ENCODE measurements around the gene GABRB1. TPM values are rescaled to one million over a fixed set of nuclear protein-coding genes. Genes with fewer than 3 reads are reported as not detected.

GABRB1 gene
- polyA plus RNA-seq, 3 donors = not detected

DNA sequence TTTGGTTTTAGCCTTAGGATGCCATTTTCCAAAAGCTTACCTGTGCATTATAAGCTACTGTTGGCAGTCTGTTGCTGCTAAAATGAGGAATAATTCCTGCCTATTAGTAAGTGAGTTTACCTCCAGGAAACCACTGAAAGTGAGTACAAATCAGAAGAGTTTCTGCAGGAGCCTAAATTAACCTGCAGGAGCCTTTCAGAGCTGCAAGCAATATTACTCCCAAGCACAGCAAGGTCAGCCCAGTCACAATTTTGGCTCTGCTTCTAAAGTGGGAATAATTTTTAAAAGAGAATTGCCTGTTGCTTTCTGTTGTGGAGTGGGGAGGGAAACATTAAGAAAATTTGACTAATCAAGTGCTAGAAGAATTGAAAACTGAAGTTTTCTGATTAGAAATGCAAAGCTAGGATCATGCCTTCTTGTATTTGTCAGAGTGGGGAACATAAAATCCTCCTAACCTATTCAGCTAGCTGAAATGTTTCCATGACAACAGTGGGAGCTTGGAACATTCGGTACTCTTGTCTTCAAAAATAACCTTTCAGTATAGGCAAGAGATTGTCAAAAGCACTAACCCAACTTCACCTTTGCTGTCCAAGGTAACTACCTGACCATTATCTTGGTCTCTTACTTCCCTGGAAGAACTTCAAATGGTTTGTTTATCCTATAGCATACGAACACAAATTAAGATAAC, 239.0 kb downstream of the GABRB1 start:
- H3K9me3 Mint-ChIP-seq = peaks cover 0 to 2% (median 0%) of the 10 kb centered on the region in 7 donors
- intact Hi-C loops (cut with micrococcal nuclease) = no loop called here
- no peak for TF ChIP-seq CTCF (IDR thresholded peaks at IDR 0.05)
- H4K20me1 ChIP-seq (ENCODE audit: insufficient read depth, low read length) = no peaks in the 10 kb centered on the region
- no peaks in the 10 kb centered on the region for H3K4me1 Mint-ChIP-seq
- 60% methylated on average over 1 of the region's 2 CpGs for WGBS (ENCODE audit: insufficient coverage)
- DNase-seq = no peak
- H3K36me3 ChIP-seq (replicated peaks in 1 of 2; ENCODE audit: control insufficient read depth in 1 of 2, insufficient read depth in 2 of 2, low read length in 2 of 2) = no peaks in the 10 kb centered on the region
- H3K9me3 ChIP-seq (replicated peaks in 1 of 2; ENCODE audit: control insufficient read depth in 1 of 2, insufficient read depth in 1 of 2, low read length in 2 of 2) = no peaks in the 10 kb centered on the region
- H3K79me2 ChIP-seq (ENCODE audit: insufficient read depth, low read length) = no peaks in the 10 kb centered on the region
- no peaks in the 10 kb centered on the region for H3K36me3 Mint-ChIP-seq
- H3K4me3 Mint-ChIP-seq = no peak overlapping the region
- H3K27ac ChIP-seq (ENCODE audit: low read depth in 1 of 2, low read length in 2 of 2) = no peak overlapping the region
- peaks cover 0 to 2% (median 2%) of the 10 kb centered on the region in 3 donors for H3K27me3 Mint-ChIP-seq (ENCODE audit: low read depth in 3 of 3)
- no peak overlapping the region for H3K27ac Mint-ChIP-seq
- H3K9ac ChIP-seq (ENCODE audit: insufficient read depth, low read length, poor library complexity, severe bottlenecking) = no peak overlapping the region
- H3K27me3 ChIP-seq (ENCODE audit: control insufficient read depth in 2 of 2, insufficient read depth in 2 of 2, low read length in 2 of 2) = no peaks in the 10 kb centered on the region
- H3K4me2 ChIP-seq (replicated peaks; ENCODE audit: extremely low read depth, low read length, poor library complexity, severe bottlenecking) = no peak overlapping the region
- no peak overlapping the region for H2AFZ ChIP-seq (ENCODE audit: insufficient read depth, low read depth, low read length, poor library complexity, severe bottlenecking)
- H3K4me1 ChIP-seq (ENCODE audit: control insufficient read depth in 1 of 2, insufficient read depth in 2 of 2, low read length in 2 of 2) = no peaks in the 10 kb centered on the region
- no peak overlapping the region for H3K4me3 ChIP-seq (replicated peaks in 1 of 3; ENCODE audit: low read depth in 2 of 3, low read length in 3 of 3)

DNA sequence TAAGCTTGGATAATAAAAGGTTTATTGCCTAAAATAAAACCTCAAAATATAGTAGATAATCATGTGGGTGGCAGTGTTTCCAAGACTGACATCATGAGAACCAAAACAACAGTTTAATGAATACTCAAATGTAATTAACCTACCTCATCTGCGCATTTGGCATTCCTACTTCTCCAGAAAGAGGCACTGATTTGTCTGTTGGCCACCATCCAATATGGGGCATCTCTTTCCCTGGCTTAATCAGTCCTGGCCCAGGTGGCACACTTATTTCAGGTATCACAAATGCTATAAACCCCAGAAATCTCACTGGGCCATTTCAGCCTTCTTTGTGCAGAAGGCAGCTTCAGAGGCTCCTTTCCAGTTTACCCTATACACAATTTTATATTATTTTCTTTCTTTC, 239.9 kb downstream of the GABRB1 start:
- Mint-ChIP-seq H3K4me1 (no peaks in the 10 kb centered on the region), H3K4me3 (no peak overlapping the region), H3K36me3 (no peaks in the 10 kb centered on the region), H3K27ac (no peak overlapping the region), H3K27me3 (ENCODE audit: low read depth in 3 of 3) (peaks cover 0 to 2% (median 0%) of the 10 kb centered on the region in 3 donors), H3K9me3 (peaks cover 0 to 2% (median 0%) of the 10 kb centered on the region in 7 donors)
- Histone ChIP-seq H4K20me1 (ENCODE audit: insufficient read depth, low read length) (no peaks in the 10 kb centered on the region), H3K4me1 (ENCODE audit: control insufficient read depth in 1 of 2, insufficient read depth in 2 of 2, low read length in 2 of 2) (no peaks in the 10 kb centered on the region), H3K4me3 (replicated peaks in 1 of 3; ENCODE audit: low read depth in 2 of 3, low read length in 3 of 3) (no peak overlapping the region), H3K4me2 (replicated peaks; ENCODE audit: extremely low read depth, low read length, poor library complexity, severe bottlenecking) (no peak overlapping the region), H3K36me3 (replicated peaks in 1 of 2; ENCODE audit: control insufficient read depth in 1 of 2, insufficient read depth in 2 of 2, low read length in 2 of 2) (no peaks in the 10 kb centered on the region), H3K27ac (ENCODE audit: low read depth in 1 of 2, low read length in 2 of 2) (no peak overlapping the region), H3K79me2 (ENCODE audit: insufficient read depth, low read length) (no peaks in the 10 kb centered on the region), H3K9ac (ENCODE audit: insufficient read depth, low read length, poor library complexity, severe bottlenecking) (no peak overlapping the region), H2AFZ (ENCODE audit: insufficient read depth, low read depth, low read length, poor library complexity, severe bottlenecking) (no peak overlapping the region), H3K9me3 (replicated peaks in 1 of 2; ENCODE audit: control insufficient read depth in 1 of 2, insufficient read depth in 1 of 2, low read length in 2 of 2) (no peaks in the 10 kb centered on the region), H3K27me3 (ENCODE audit: control insufficient read depth in 2 of 2, insufficient read depth in 2 of 2, low read length in 2 of 2) (no peaks in the 10 kb centered on the region)
- 80% methylated on average over 1 of the region's 1 CpG for WGBS (ENCODE audit: insufficient coverage)
- DNase-seq = no peak
- TF ChIP-seq CTCF (IDR thresholded peaks at IDR 0.05) = no peak
- intact Hi-C loops (cut with micrococcal nuclease) = no loop called here
